ENCODE measurements around the gene CEP295NL. TPM values are rescaled to one million over a fixed set of nuclear protein-coding genes. Genes with fewer than 3 reads are reported as not detected.

The CEP295NL gene
- total RNA-seq, 1 donor: 2.5 TPM

- Histone ChIP-seq H4K20me1 (ENCODE audit: insufficient read depth, low read length) (peaks cover 86% of the 10 kb centered on the region), H2AFZ (ENCODE audit: low read length) (no peak overlapping the region), H3K79me2 (ENCODE audit: insufficient read depth, low read length) (peaks cover 95% of the 10 kb centered on the region), H3K27me3 (ENCODE audit: insufficient read depth, low read length) (no peaks in the 10 kb centered on the region), H3K9me3 (ENCODE audit: low read depth, low read length) (no peaks in the 10 kb centered on the region), H3K4me1 (ENCODE audit: insufficient read depth, low read length) (peaks cover 41% of the 10 kb centered on the region), H3K4me2 (ENCODE audit: insufficient read depth, low read length) (no peak overlapping the region), H3K36me3 (ENCODE audit: insufficient read depth, low read length) (peaks cover 4% of the 10 kb centered on the region), H3K4me3 (ENCODE audit: insufficient read depth, low read length) (no peak overlapping the region), H3K27ac (ENCODE audit: low read depth, low read length) (no peak overlapping the region)
- DNase-seq (ENCODE audit: insufficient read length, low spot score, missing footprints): peak; percentile 75
- no peak for TF ChIP-seq CTCF (IDR thresholded peaks at IDR 0.05; ENCODE audit: extremely low read depth, low read depth, low read length)
These were observed 17.0 kb upstream of the CEP295NL start for GRCh38 chr17:78919861-78920450.

GRCh38 chr17:78918979-78919378 lies 16.0 kb upstream of the CEP295NL start:
- Histone ChIP-seq H3K27ac (ENCODE audit: low read depth, low read length) (no peak overlapping the region), H3K4me2 (ENCODE audit: insufficient read depth, low read length) (no peak overlapping the region), H3K9me3 (ENCODE audit: low read depth, low read length) (no peaks in the 10 kb centered on the region), H3K27me3 (ENCODE audit: insufficient read depth, low read length) (no peaks in the 10 kb centered on the region), H4K20me1 (ENCODE audit: insufficient read depth, low read length) (peaks cover 86% of the 10 kb centered on the region), H2AFZ (ENCODE audit: low read length) (no peak overlapping the region), H3K4me3 (ENCODE audit: insufficient read depth, low read length) (no peak overlapping the region), H3K79me2 (ENCODE audit: insufficient read depth, low read length) (peaks cover 92% of the 10 kb centered on the region), H3K36me3 (ENCODE audit: insufficient read depth, low read length) (peaks cover 5% of the 10 kb centered on the region), H3K4me1 (ENCODE audit: insufficient read depth, low read length) (peaks cover 41% of the 10 kb centered on the region)
- DNase-seq (ENCODE audit: insufficient read length, low spot score, missing footprints): no peak
- no peak for TF ChIP-seq CTCF (IDR thresholded peaks at IDR 0.05; ENCODE audit: extremely low read depth, low read depth, low read length)

- peaks cover 92% of the 10 kb centered on the region for H3K79me2 ChIP-seq (ENCODE audit: insufficient read depth, low read length)
- H3K4me1 ChIP-seq (ENCODE audit: insufficient read depth, low read length): peaks cover 30% of the 10 kb centered on the region
- H3K27me3 ChIP-seq (ENCODE audit: insufficient read depth, low read length): no peaks in the 10 kb centered on the region
- H3K36me3 ChIP-seq (ENCODE audit: insufficient read depth, low read length): peaks cover 5% of the 10 kb centered on the region
- no peaks in the 10 kb centered on the region for H3K9me3 ChIP-seq (ENCODE audit: low read depth, low read length)
- TF ChIP-seq CTCF (IDR thresholded peaks at IDR 0.05; ENCODE audit: extremely low read depth, low read depth, low read length): no peak
- DNase-seq (ENCODE audit: insufficient read length, low spot score, missing footprints): peak; percentile 62
- H4K20me1 ChIP-seq (ENCODE audit: insufficient read depth, low read length): peaks cover 83% of the 10 kb centered on the region
- H2AFZ ChIP-seq (ENCODE audit: low read length): no peak overlapping the region
- H3K4me2 ChIP-seq (ENCODE audit: insufficient read depth, low read length): no peak overlapping the region
- no peak overlapping the region for H3K27ac ChIP-seq (ENCODE audit: low read depth, low read length)
- no peak overlapping the region for H3K4me3 ChIP-seq (ENCODE audit: insufficient read depth, low read length)
These were observed 14.7 kb upstream of the CEP295NL start for GRCh38 chr17:78917451-78918275.

Measured in osteoblast (primary cell).